GM12878 (cell line): Measurements from ENCODE around the gene HAGHL. TPM values are rescaled to one million over a fixed set of nuclear protein-coding genes. Genes with fewer than 3 reads are reported as not detected.

Experiments used
- ATAC-seq: fragments of 200-7000 bp; cut with Tn5 transposase; 3 replicates; pipeline ENCODE4 v1.9.1; 2020; ENCODE audit warnings: mild to moderate bottlenecking, moderate library complexity
- BruUV-seq: library from RNA; stranded (reverse); fragments of 400-500 nt; replicated peaks from 2 replicates; lab custom pipeline; 2021; lab: Mats Ljungman, UMichigan
- CTCF ChIA-PET: fragments of 300-600 bp; sonication (Branson Sonifier 250); formaldehyde crosslinking; extraction: SDS; loops from one replicate; lab custom pipeline; 2021; ENCODE audit warnings: inconsistent platforms; lab: Yijun Ruan, JAX
- POLR2A ChIA-PET: fragments of 350-600 bp; formaldehyde crosslinking; extraction: SDS; loops from one replicate; lab custom pipeline; 2021; ENCODE audit warnings: inconsistent platforms; lab: Charles Lee
- RAD21 ChIA-PET: fragments of 300-600 bp; sonication (Branson Sonifier 250); formaldehyde crosslinking; loops from one replicate; lab custom pipeline; 2023; ENCODE audit warnings: antibody characterized with exemption; ENCODE audit not compliant: unreplicated experiment; lab: Charles Lee
- SMC1A ChIA-PET: fragments of 300-600 bp; sonication (Branson Sonifier 250); formaldehyde crosslinking; loops from one replicate; lab custom pipeline; 2023; ENCODE audit not compliant: unreplicated experiment, uncharacterized antibody; lab: Charles Lee
- DNase-seq: peaks from one replicate; pipeline ENCODE4 v3.0.0-alpha.2; 2011; ENCODE audit warnings: low read depth, low spot score
- FAIRE-seq: peaks from 3 replicates; lab custom pipeline; 2011; peaks lifted over from hg19 to GRCh38; lab: Jason Lieb, UNC
- H2AFZ ChIP-seq: 2 replicates; pipeline ENCODE4 v1.6.0; 2011; ENCODE audit warnings: low read depth, low read length, control low read depth; ENCODE audit not compliant: control insufficient read depth
- H3K27ac ChIP-seq: 2 replicates; pipeline ENCODE4 v1.5.1; 2011; ENCODE audit warnings: control low read depth; ENCODE audit not compliant: control insufficient read depth, insufficient read depth
- H3K27me3 ChIP-seq, 2 experiments: replicated peaks in 1 of 2; 2 replicates each; pipeline versions ENCODE4 v1.6.0 to v1.6.1; 2011; ENCODE audit warnings: low read length in 1 of 2; ENCODE audit not compliant: control insufficient read depth in 2 of 2, insufficient read depth in 2 of 2
- H3K36me3 ChIP-seq, 2 experiments: 2 replicates each; pipeline ENCODE4 v1.5.1; 2011; ENCODE audit warnings: low read length in 1 of 2; ENCODE audit not compliant: control insufficient read depth in 2 of 2, insufficient read depth in 2 of 2
- H3K4me1 ChIP-seq: 2 replicates; pipeline ENCODE4 v1.6.1; 2011; ENCODE audit warnings: mild to moderate bottlenecking, low read length, moderate library complexity, mixed read lengths; ENCODE audit not compliant: control insufficient read depth, insufficient read depth
- H3K4me2 ChIP-seq: 2 replicates; pipeline ENCODE4 v1.6.0; 2011; ENCODE audit warnings: control low read depth; ENCODE audit not compliant: control insufficient read depth, insufficient read depth
- H3K4me3 ChIP-seq: fragments of 200-600 bp; sonication (generic); 2 replicates; pipeline ENCODE4 v1.5.1; 2016
- H3K79me2 ChIP-seq: 2 replicates; pipeline ENCODE4 v1.6.0; 2011; ENCODE audit warnings: low read length; ENCODE audit not compliant: control insufficient read depth, insufficient read depth
- H3K9ac ChIP-seq: 2 replicates; pipeline ENCODE4 v1.8.0; 2011; ENCODE audit warnings: low read length, control low read depth, mixed read lengths; ENCODE audit not compliant: control insufficient read depth, insufficient read depth
- H3K9me3 ChIP-seq: replicated peaks from 3 replicates; pipeline ENCODE4 v1.5.1; 2011; ENCODE audit warnings: mild to moderate bottlenecking, low read length; ENCODE audit not compliant: control insufficient read depth, insufficient read depth
- H4K20me1 ChIP-seq: 2 replicates; pipeline ENCODE4 v1.6.0; 2011; ENCODE audit not compliant: control insufficient read depth, insufficient read depth
- CBX5 ChIP-seq: sonication (generic); IDR thresholded peaks from 2 replicates; pipeline ENCODE4 v1.6.1; 2016; ENCODE audit warnings: low read depth, moderate library complexity, mild to moderate bottlenecking, inconsistent platforms
- CREM ChIP-seq: IDR thresholded peaks from 2 replicates; pipeline ENCODE4 v1.6.1; 2014; ENCODE audit warnings: antibody characterized with exemption, low read depth
- GATAD2B ChIP-seq: fragments of 450-650 bp; conservative IDR thresholded peaks from 2 replicates; pipeline ENCODE4 v1.6.1; 2017; ENCODE audit warnings: low read depth, mild to moderate bottlenecking, moderate library complexity
- IKZF1 ChIP-seq: fragments of 450-650 bp; conservative IDR thresholded peaks from 2 replicates; pipeline ENCODE4 v1.6.1; 2017; ENCODE audit warnings: antibody characterized with exemption, mild to moderate bottlenecking
- IKZF2 ChIP-seq, 2 experiments: fragments of 450-650 bp; IDR thresholded peaks; 2 replicates each; pipeline ENCODE4 v1.6.1; 2017; ENCODE audit warnings: mild to moderate bottlenecking in 2 of 2, moderate library complexity in 2 of 2
- MEF2A ChIP-seq: IDR thresholded peaks from 2 replicates; pipeline ENCODE4 v1.6.1; 2011; ENCODE audit warnings: low read depth, mild to moderate bottlenecking, low read length, moderate library complexity; ENCODE audit not compliant: insufficient read depth
- NRF1 ChIP-seq: conservative IDR thresholded peaks from 2 replicates; pipeline ENCODE4 v1.6.1; 2011; ENCODE audit warnings: mild to moderate bottlenecking, low read depth, low read length, improper control_type of control experiment
- PAX5 ChIP-seq: IDR thresholded peaks from 2 replicates; pipeline ENCODE4 v1.6.1; 2011; ENCODE audit warnings: low read depth, low read length, borderline replicate concordance
- PAX8 ChIP-seq: fragments of 450-650 bp; IDR thresholded peaks from 2 replicates; pipeline ENCODE4 v1.6.1; 2017; ENCODE audit warnings: mild to moderate bottlenecking, moderate library complexity
- POLR2AphosphoS5 ChIP-seq: IDR thresholded peaks from 2 replicates; pipeline ENCODE4 v1.6.1; 2011; ENCODE audit warnings: mild to moderate bottlenecking, low read length, inconsistent platforms
- POU2F2 ChIP-seq: IDR thresholded peaks from 3 replicates; pipeline ENCODE4 v1.6.1; 2011; ENCODE audit warnings: low read depth, mild to moderate bottlenecking, low read length, borderline replicate concordance
- RELA ChIP-seq: fragments of 450-650 bp; IDR thresholded peaks from 2 replicates; pipeline ENCODE4 v1.8.0; 2014; ENCODE audit warnings: borderline replicate concordance; ENCODE audit not compliant: partially characterized antibody
- RFX5 ChIP-seq: IDR thresholded peaks from 2 replicates; pipeline ENCODE4 v1.6.1; 2011; ENCODE audit warnings: low read depth, low read length, improper control_type of control experiment
- SIN3A ChIP-seq: IDR thresholded peaks from 2 replicates; pipeline ENCODE4 v1.6.1; 2012; ENCODE audit warnings: low read depth, low read length, improper control_type of control experiment
- SMARCA5 ChIP-seq: fragments of 450-650 bp; IDR thresholded peaks from 2 replicates; pipeline ENCODE4 v1.6.1; 2017; ENCODE audit warnings: mild to moderate bottlenecking
- SRF ChIP-seq, 2 experiments: IDR thresholded peaks; 2 replicates each; pipeline ENCODE4 v1.6.1; 2011; ENCODE audit warnings: low read depth in 2 of 2, low read length in 2 of 2, mild to moderate bottlenecking in 1 of 2, moderate library complexity in 1 of 2
- TBL1XR1 ChIP-seq: IDR thresholded peaks from 2 replicates; pipeline ENCODE4 v1.6.1; 2012; ENCODE audit warnings: low read depth, low read length, improper control_type of control experiment
- ZNF622 ChIP-seq: fragments of 450-650 bp; IDR thresholded peaks from 2 replicates; pipeline ENCODE4 v1.6.1; 2017; ENCODE audit warnings: mild to moderate bottlenecking, inconsistent platforms
- WGBS: methylation state at CpG from one replicate; pipeline ENCODE4 v1.1.6; 2016; ENCODE audit warnings: low lambda C conversion rate; ENCODE audit not compliant: insufficient replicate concordance, insufficient coverage; ENCODE audit errors: missing lambda C conversion rate; 5-methylcytosine and 5-hydroxymethylcytosine counted together
- in situ Hi-C: fragments of 300-500 bp; cut with MboI; formaldehyde crosslinking; loops from 9 replicates; pipeline ENCODE4 v1.14.3; 2018; ENCODE audit warnings: mixed read lengths
- intact Hi-C: fragments of 100-400 bp; cut with micrococcal nuclease; formaldehyde crosslinking; loops from one replicate; pipeline ENCODE4 v1.14.2; 2022; ENCODE audit not compliant: unreplicated experiment
- polyA plus RNA-seq, 11 experiments: library from polyadenylated mRNA; depleted of rRNA in 4 of 11; unstranded in 6 of 11; stranded (reverse) in 5 of 11; fragments of >200 nt; fragmentation: Nextera tagmentation in 4 of 11; fragmentation: Illumina TruSeq in 1 of 11; extraction: Ambion mirVana in 4 of 11; extraction: Trizol in 1 of 11; gene quantifications; 1 replicate in 1 of 11; 2 replicates in 10 of 11; pipeline versions ENCODE4 v1.2.1 to v1.2.3, GENCODE V29; 2011 to 2016; ENCODE audit warnings: inconsistent platforms in 2 of 11, missing spikeins in 2 of 11, low read depth in 1 of 11
- total RNA-seq, 4 experiments: library from RNA; depleted of rRNA in 3 of 4; stranded (reverse); fragments of >200 nt in 3 of 4; fragmentation: Illumina TruSeq in 1 of 4; extraction: Trizol in 1 of 4; gene quantifications; 2 replicates each; pipeline versions ENCODE4 v1.2.1 to v1.2.3, GENCODE V29; 2013 to 2021
- TF ChIP-seq, protein P1 (sequence below): IDR thresholded peaks from 2 replicates; pipeline ENCODE4 v1.6.1; 2012; ENCODE audit warnings: low read length, inconsistent platforms
- TF ChIP-seq, protein P2 (sequence below): IDR thresholded peaks from 2 replicates; pipeline ENCODE4 v1.6.1; 2012; ENCODE audit warnings: improper control_type of control experiment, low read depth, low read length; ENCODE audit not compliant: insufficient replicate concordance

The HAGHL gene
- total and polyA plus RNA-seq, 10 of the 15 experiments (the other 5 are each of a cell fraction or from before 2014, with no cell fraction given), result 0.23 to 44.6 (median 16.4) TPM

DNA sequence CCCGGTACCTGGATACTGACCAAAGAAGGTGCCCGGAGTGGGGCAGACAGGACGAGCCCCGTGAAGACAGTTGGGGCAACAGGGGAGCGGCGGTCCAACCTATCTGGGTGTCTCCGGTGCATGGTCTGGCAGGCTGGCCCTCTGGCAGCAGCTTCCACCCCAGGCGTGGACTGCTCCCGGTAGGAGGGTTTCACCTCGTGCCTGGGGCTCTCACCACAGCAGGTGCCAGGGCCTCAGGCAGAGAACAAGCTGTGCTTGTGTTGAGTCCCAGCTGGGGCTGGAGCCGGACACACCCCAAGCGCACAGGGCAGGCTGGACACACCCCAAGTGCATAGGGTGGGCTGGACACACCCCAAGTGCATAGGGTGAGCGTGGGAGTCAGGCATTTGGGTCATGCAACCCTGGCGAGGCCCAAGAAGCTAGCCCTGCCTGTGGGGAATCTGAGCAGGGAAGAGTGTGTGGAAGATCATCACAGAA lies 19.8 kb upstream of the HAGHL start:
- no peak overlapping the region for H3K4me3 ChIP-seq
- no peak for ATAC-seq
- no TSS peak for BruUV-seq
- DNase-seq, result no peak
- H4K20me1 ChIP-seq, result no peaks in the 10 kb centered on the region
- in situ Hi-C loops (no loop called here), intact Hi-C loops (no loop called here)
- H3K4me1 ChIP-seq, result no peaks in the 10 kb centered on the region
- H3K27ac ChIP-seq, result no peak overlapping the region
- no peaks in the 10 kb centered on the region for H3K9me3 ChIP-seq
- no peak overlapping the region for H2AFZ ChIP-seq
- CTCF ChIA-PET, result no interaction called here
- WGBS, result 21% methylated on average over 14 of the region's 14 CpGs
- H3K9ac ChIP-seq, result no peak overlapping the region
- TF ChIP-seq POLR2AphosphoS5 (no peak), PAX8 (no peak), SMARCA5 (no peak), RFX5 (no peak), GATAD2B (no peak), CBX5 (no peak), TBL1XR1 (no peak), SIN3A (no peak), IKZF2 (IDR thresholded peaks at IDR 0.05) (no peak), SRF (IDR thresholded peaks at IDR 0.05; ENCODE audit: low read depth in 2 of 2, low read length in 2 of 2) (no peak), CREM (no peak), IKZF1 (no peak), POU2F2 (no peak), PAX5 (no peak), NRF1 (no peak), MEF2A (no peak), RELA (no peak), ZNF622 (no peak)
- TF ChIP-seq, protein P1, sequence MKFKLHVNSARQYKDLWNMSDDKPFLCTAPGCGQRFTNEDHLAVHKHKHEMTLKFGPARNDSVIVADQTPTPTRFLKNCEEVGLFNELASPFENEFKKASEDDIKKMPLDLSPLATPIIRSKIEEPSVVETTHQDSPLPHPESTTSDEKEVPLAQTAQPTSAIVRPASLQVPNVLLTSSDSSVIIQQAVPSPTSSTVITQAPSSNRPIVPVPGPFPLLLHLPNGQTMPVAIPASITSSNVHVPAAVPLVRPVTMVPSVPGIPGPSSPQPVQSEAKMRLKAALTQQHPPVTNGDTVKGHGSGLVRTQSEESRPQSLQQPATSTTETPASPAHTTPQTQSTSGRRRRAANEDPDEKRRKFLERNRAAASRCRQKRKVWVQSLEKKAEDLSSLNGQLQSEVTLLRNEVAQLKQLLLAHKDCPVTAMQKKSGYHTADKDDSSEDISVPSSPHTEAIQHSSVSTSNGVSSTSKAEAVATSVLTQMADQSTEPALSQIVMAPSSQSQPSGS, result no peak
- TF ChIP-seq, protein P2, sequence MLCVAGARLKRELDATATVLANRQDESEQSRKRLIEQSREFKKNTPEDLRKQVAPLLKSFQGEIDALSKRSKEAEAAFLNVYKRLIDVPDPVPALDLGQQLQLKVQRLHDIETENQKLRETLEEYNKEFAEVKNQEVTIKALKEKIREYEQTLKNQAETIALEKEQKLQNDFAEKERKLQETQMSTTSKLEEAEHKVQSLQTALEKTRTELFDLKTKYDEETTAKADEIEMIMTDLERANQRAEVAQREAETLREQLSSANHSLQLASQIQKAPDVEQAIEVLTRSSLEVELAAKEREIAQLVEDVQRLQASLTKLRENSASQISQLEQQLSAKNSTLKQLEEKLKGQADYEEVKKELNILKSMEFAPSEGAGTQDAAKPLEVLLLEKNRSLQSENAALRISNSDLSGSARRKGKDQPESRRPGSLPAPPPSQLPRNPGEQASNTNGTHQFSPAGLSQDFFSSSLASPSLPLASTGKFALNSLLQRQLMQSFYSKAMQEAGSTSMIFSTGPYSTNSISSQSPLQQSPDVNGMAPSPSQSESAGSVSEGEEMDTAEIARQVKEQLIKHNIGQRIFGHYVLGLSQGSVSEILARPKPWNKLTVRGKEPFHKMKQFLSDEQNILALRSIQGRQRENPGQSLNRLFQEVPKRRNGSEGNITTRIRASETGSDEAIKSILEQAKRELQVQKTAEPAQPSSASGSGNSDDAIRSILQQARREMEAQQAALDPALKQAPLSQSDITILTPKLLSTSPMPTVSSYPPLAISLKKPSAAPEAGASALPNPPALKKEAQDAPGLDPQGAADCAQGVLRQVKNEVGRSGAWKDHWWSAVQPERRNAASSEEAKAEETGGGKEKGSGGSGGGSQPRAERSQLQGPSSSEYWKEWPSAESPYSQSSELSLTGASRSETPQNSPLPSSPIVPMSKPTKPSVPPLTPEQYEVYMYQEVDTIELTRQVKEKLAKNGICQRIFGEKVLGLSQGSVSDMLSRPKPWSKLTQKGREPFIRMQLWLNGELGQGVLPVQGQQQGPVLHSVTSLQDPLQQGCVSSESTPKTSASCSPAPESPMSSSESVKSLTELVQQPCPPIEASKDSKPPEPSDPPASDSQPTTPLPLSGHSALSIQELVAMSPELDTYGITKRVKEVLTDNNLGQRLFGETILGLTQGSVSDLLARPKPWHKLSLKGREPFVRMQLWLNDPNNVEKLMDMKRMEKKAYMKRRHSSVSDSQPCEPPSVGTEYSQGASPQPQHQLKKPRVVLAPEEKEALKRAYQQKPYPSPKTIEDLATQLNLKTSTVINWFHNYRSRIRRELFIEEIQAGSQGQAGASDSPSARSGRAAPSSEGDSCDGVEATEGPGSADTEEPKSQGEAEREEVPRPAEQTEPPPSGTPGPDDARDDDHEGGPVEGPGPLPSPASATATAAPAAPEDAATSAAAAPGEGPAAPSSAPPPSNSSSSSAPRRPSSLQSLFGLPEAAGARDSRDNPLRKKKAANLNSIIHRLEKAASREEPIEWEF, result no peak
- SMC1A ChIA-PET, result no interaction called here
- H3K4me2 ChIP-seq, result no peak overlapping the region
- no peaks in the 10 kb centered on the region for H3K36me3 ChIP-seq
- RAD21 ChIA-PET, result no interaction called here
- H3K79me2 ChIP-seq, result no peaks in the 10 kb centered on the region
- POLR2A ChIA-PET, result no interaction called here
- H3K27me3 ChIP-seq, result peaks cover 0 to 9% of the 10 kb centered on the region in 2 experiments; a peak in 2 of 4 replicates
- FAIRE-seq, result no peak
